Stimulated activated CD4-positive, alpha-beta T cell treated with anti-CD3 and anti-CD28 coated beads, Interleukin-1b, Interleukin-23, amount 100 ng/mL, for 1 hour (primary cell): ENCODE measurements around the gene FAM227B.
"Not testable (repeated sequence)": the region's sequence is repeated elsewhere in the genome, so short reads cannot be mapped to it uniquely, and the experiment has no call there.

Source experiments
- DNase-seq, 2 donors: peaks; one replicate each; pipeline ENCODE4 v3.0.0-alpha.2; 2020; ENCODE audit warnings: low read depth in 2 of 2

The FAM227B gene

DNA sequence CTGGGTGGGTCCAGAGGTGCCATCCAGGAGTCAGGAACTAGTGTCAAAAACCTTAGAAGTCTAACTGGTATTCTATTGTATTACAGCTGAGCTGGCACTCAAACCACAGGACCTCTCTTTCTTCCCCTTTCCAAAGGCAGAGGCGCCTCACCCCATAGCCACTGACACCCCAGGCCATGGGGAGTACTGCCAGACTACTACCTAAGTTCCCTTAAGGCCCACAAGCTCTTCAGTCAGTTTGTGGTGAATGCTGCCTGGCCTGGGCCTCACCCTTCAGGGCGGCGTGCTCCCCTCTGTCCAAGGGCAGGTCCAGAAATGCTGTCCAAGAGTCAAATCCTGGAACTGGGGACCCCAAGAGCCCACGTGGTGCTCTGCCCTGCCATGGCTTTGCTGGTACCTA lies 240.6 kb downstream of the FAM227B start:
- DNase-seq = no peak

GRCh38 chr15:49372366-49372765 lies 248.3 kb downstream of the FAM227B start:
- no peak for DNase-seq

DNA sequence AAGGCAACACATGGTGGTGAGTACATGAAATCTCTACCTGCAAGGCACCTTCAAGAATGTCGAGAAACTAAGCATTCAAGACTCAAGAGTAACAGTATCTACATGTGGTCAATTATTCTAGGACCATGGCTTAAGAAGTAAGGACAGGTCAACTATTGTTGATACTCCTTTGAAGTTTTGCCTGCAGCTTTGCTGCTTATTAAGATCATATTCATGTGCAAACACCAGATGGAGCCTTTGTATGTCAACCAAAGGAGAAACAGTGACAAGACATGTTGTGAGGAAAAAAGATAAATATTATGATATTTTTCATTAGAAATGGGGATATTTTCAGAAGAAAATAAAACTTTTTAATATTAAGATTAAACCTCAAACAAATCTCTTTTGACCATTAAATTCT lies 249.8 kb downstream of the FAM227B start:
- no peak for DNase-seq

GRCh38 chr15:49366496-49366895 lies 254.1 kb downstream of the FAM227B start:
- DNase-seq = no peak

DNA sequence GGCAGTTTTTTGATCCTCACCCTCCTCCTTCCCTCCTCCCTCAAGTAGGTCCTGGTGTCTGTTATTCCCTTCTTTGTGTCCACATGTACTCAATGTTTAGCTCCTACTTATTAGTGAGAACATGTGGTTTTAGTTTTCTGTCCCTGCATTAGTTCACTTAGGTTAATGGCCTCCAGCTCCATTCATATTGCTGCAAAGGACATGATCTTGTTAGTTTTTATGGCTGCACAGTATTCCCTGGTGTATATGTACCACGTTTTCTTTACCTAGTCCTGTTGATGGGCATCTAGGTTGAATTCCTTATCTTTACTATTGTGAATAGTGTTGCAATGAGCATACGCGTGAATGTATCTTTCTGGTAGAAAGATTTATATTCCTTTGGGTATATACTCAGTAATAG lies 259.2 kb downstream of the FAM227B start:
- DNase-seq = no peak

GRCh38 chr15:49354439-49354838 lies 266.2 kb downstream of the FAM227B start:
- not testable (repeated sequence) for DNase-seq

DNA sequence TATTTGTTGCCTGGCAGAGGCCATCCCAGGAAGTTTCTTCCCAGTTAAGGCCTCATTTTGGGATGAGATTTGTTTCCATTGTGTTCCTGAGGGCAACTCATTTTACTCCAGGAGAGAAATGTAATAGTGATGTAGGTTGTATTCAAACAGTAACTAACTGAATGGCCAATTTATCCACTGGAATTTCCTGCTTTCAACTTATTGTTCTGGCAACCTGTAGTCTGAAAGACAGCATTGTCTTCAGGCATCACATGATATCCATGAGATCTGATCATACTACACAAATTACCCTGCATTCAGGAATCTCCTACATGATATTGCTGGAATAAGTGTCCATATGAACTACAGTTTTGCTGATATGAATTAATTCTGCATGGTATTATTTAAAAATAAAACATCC lies 277.1 kb downstream of the FAM227B start:
- no peak for DNase-seq

DNA sequence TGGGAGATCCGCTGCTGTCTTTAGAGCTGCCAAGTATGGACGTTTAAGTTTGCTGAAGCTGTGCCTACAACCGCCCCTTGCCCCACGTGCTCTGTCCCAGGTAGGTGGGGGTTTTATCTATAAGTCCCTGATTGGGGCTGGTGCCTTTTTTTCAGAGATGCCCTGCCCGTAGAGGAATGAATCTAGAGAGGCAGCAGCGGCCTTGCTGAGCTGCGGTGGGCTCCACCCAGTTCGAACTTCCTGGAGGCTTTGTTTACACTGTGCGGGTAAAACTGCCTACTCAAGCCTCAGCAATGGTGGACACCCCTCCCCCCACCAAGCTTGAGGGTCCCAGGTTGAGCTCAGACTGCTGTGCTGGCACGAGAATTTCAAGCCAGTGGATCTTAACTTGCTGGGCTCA lies 281.0 kb downstream of the FAM227B start:
- no peak for DNase-seq

- no peak for DNase-seq
These were observed 288.7 kb downstream of the FAM227B start for GRCh38 chr15:49331951-49332350.

GRCh38 chr15:49331442-49331841 lies 289.2 kb downstream of the FAM227B start:
- DNase-seq = no peak

DNA sequence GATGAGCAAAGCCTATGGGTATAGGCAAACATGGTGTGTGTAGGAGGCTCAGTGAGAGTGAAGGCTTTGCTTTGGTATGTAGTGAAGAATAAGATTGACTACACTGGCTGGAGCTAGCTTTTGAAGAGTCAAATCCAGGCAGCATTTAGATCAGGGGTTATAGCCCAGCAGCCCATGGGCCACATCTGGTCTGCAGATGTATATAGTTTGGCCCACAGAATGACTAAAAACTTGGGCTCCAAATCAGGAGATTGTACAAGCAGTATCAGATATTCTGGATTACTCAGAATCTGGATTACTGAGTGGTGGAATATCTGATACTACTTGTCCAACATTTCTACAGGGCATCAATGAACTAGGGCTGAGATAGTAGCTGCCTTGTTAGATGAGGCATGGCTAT lies 290.5 kb downstream of the FAM227B start:
- DNase-seq = no peak

- DNase-seq = no peak
These were observed 291.7 kb downstream of the FAM227B start for GRCh38 chr15:49328941-49329340.

- no peak for DNase-seq
These were observed 292.7 kb downstream of the FAM227B start for GRCh38 chr15:49327927-49328326.

DNA sequence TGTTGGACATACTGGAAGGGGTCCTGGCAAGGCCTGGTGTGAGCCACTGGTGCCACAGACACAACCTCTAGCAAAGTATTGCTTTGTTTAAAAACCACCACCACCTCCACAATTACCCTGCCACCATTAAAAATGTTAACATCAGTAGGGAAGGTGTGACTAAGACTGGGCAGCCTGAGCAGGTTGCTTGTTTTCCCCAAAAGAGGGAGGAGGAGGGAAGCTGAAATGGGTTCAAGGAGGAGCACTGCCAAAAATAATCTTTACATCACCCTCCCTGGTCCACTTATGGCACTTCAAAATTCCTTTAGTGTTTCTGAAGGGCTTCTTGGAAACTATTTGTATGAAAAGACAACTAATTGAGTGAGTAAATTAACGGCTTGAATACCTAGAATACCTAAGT lies 297.4 kb downstream of the FAM227B start:
- no peak for DNase-seq

GRCh38 chr15:49320351-49320750 lies 300.3 kb downstream of the FAM227B start:
- DNase-seq = no peak

DNA sequence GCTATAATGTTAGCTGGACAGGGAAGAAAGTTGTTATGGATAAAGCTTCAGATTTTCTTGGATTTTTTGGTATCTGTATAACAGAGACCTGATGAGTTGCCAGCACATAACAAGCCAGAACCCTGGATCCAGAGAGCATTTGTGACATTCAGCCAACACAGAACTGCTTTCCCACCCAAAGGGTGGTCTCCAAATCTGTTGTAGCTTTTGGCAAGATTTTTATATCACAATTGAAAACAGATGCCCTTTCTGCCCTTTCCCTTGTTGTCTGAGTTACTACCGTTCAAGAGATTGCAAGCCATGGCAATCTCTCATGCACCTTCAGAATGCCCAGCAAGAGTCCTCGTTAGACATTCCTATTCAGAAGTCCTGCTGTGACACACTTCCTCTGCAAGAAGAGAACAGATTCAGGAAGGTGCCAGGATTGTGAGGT lies 305.2 kb downstream of the FAM227B start:
- DNase-seq = no peak

GRCh38 chr15:49314716-49315115 lies 305.9 kb downstream of the FAM227B start:
- no peak for DNase-seq

DNA sequence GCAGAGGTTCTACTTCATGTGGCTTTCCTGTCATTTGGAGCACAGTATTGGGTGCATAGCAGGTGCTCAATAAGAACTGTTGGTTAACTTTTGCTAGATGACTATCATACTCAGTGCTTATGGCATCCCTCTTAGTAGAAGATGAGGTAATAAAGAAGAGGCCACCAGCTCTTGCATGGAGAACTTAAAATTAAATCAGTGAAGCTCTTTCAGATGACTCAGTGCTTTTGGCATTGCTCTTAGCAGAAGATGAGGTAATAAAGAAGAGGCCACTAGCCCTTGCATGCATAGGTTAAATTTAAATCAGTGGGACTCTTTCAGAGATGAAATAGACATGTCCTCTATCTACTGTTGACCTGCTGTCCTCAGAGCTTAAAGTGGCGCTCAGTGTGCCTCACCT lies 307.0 kb downstream of the FAM227B start:
- DNase-seq = no peak

- no peak for DNase-seq
These were observed 310.7 kb downstream of the FAM227B start for GRCh38 chr15:49309889-49310288.

DNA sequence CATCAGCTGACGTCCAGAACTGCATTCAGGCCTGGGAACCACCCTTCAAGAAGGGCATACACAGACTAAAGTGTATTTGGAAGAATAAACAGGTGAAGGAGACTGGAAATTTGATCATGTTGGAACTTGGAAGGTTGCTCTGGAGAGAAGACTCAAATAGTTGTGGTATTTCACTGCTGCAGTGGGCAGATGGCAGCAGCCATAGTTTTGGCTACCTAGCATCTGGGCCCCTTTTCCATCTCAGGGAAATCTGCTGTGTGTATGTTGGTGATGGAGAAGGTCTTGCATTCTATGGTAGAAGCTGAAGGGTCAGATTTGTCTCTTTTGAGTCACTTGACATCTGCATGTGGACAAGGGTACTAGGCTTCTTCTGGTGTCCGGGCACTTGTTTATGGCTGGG lies 311.9 kb downstream of the FAM227B start:
- DNase-seq = no peak

GRCh38 chr15:49306551-49306950 lies 314.1 kb downstream of the FAM227B start:
- DNase-seq = no peak

GRCh38 chr15:49303003-49303402 lies 317.6 kb downstream of the FAM227B start:
- DNase-seq = no peak

DNA sequence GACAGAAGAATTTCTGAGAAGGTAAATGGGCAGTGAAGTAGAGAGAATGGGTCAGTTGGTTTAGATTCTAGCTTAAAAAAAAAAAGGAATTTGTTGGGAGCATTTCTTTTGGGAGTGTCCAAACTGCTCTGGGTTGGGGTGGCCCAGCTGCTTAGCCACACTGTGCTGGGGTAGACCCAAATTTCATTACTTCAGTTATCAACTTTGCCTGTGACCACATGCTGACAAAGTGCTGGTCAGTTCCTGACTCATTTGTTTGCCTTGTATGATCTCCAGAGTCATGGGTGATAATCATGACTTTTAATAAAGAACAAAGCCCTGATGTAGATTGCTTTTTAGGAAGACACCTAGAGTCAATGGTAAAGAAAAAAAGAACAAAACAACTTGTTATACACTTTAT lies 319.1 kb downstream of the FAM227B start:
- no peak for DNase-seq

DNA sequence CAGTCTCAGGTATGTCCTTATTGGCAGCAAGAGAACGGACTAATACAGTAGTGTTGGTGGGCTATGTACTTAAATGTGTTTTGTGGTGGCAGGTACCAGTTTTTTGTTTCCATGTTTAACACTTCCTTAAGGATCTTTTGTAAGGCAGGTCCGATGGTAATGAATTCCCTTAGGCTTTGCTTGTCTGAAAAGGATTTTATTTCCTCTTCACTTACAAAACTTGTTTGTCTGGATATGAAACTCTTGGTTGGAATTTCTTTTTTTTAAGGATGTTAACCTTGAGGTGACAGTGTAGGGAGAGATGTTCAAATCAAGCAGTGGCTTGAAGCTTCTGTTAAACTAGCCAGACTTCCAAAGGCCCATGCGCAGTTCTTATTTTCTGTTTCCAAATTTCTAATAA lies 319.8 kb downstream of the FAM227B start:
- no peak for DNase-seq

- no peak for DNase-seq
These were observed 323.0 kb downstream of the FAM227B start for GRCh38 chr15:49297584-49297983.
